HUES48 (cell line): ENCODE data around the gene CEACAM19.

Experiments used
- H3K27ac ChIP-seq: one replicate; pipeline ENCODE4 v1.7.0; 2013; ENCODE audit warnings: low read depth, low read length, inconsistent platforms
- H3K27me3 ChIP-seq: 2 replicates; pipeline ENCODE4 v1.6.1; 2013; ENCODE audit warnings: mild to moderate bottlenecking, low read length; ENCODE audit not compliant: control insufficient read depth, insufficient read depth
- H3K36me3 ChIP-seq: 2 replicates; pipeline ENCODE4 v1.6.1; 2013; ENCODE audit warnings: low read length; ENCODE audit not compliant: control insufficient read depth, insufficient read depth
- H3K4me1 ChIP-seq: 2 replicates; pipeline ENCODE4 v1.6.1; 2013; ENCODE audit warnings: mild to moderate bottlenecking, low read length; ENCODE audit not compliant: control insufficient read depth, insufficient read depth
- H3K4me3 ChIP-seq: 2 replicates; pipeline ENCODE4 v1.5.1; 2013; ENCODE audit warnings: mild to moderate bottlenecking, low read depth, low read length
- H3K9ac ChIP-seq: 2 replicates; pipeline ENCODE4 v1.6.1; 2013; ENCODE audit warnings: mild to moderate bottlenecking, low read depth, low read length, moderate library complexity
- H3K9me3 ChIP-seq: 2 replicates; pipeline ENCODE4 v1.6.1; 2013; ENCODE audit warnings: low read length; ENCODE audit not compliant: control insufficient read depth, insufficient read depth

The CEACAM19 gene

DNA sequence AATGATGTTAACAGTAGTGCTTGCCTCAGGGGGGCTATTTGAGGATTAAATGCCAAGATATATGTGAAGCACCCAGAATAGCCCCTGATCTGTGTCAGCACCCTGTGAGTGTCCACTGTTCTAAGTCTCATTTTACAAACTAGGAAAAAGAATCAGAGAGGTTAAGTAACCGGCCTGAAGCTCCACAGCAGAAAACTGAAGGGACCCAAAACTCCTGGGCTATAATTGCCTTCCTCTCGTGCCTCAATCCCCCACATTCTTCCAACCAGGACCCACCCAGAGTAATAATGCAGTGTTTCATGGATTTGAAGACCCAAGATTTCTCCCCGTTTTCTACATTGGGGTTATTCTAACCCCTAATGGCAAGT, 25.2 kb upstream of the CEACAM19 start:
- H3K4me1 ChIP-seq = no peaks in the 10 kb centered on the region
- no peak overlapping the region for H3K4me3 ChIP-seq
- peaks cover 35% of the 10 kb centered on the region for H3K36me3 ChIP-seq
- H3K9me3 ChIP-seq = no peaks in the 10 kb centered on the region
- H3K27me3 ChIP-seq = peaks cover 12% of the 10 kb centered on the region; the same call in 1 of the 2 replicates
- H3K27ac ChIP-seq = no peak overlapping the region
- H3K9ac ChIP-seq = no peak overlapping the region

DNA sequence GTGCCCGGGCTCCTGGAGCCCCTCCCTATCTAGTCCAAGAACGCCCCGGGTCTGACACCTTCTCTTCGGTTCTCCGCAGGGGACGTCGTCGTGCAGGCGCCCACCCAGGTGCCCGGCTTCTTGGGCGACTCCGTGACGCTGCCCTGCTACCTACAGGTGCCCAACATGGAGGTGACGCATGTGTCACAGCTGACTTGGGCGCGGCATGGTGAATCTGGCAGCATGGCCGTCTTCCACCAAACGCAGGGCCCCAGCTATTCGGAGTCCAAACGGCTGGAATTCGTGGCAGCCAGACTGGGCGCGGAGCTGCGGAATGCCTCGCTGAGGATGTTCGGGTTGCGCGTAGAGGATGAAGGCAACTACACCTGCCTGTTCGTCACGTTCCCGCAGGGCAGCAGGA, 24.1 kb upstream of the CEACAM19 start:
- no peaks in the 10 kb centered on the region for H3K9me3 ChIP-seq
- H3K27ac ChIP-seq = no peak overlapping the region
- no peak overlapping the region for H3K9ac ChIP-seq
- H3K36me3 ChIP-seq = peaks cover 42% of the 10 kb centered on the region
- H3K27me3 ChIP-seq = peaks cover 12% of the 10 kb centered on the region; the same call in 1 of the 2 replicates
- no peak overlapping the region for H3K4me3 ChIP-seq
- H3K4me1 ChIP-seq = no peaks in the 10 kb centered on the region

DNA sequence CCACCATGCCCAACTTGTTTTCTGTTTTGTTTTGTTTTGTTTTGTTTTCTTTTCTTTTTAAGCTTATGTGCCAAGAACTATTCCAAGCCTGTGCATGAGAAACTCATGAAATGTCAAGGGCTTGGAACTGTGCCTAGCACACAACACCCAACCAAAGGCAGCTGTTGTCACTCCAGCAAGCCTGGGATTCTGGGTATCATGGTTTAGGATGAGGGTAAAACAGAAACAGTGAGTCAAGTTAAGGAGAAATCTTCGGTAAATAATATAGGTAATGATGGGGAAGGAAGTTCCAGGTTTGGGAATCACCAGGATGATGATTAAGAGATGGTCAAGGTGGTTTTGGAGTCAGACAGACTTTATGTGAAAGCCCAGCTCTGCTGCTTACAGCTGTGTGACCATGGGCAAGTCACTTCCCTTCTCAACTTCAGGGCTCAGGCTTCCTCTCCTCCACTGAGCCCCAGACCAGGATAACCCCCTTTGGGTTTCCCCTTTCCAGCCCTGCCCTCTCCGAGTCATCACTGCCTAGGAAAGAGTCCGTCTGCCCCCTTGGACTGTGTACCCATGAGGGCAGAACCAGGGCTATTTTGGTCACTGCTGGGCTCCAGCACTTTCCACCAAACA, 22.5 kb upstream of the CEACAM19 start:
- no peaks in the 10 kb centered on the region for H3K9me3 ChIP-seq
- no peak overlapping the region for H3K4me3 ChIP-seq
- H3K27me3 ChIP-seq = no peaks in the 10 kb centered on the region
- peaks cover 57% of the 10 kb centered on the region for H3K36me3 ChIP-seq
- no peaks in the 10 kb centered on the region for H3K4me1 ChIP-seq
- no peak overlapping the region for H3K27ac ChIP-seq
- no peak overlapping the region for H3K9ac ChIP-seq

DNA sequence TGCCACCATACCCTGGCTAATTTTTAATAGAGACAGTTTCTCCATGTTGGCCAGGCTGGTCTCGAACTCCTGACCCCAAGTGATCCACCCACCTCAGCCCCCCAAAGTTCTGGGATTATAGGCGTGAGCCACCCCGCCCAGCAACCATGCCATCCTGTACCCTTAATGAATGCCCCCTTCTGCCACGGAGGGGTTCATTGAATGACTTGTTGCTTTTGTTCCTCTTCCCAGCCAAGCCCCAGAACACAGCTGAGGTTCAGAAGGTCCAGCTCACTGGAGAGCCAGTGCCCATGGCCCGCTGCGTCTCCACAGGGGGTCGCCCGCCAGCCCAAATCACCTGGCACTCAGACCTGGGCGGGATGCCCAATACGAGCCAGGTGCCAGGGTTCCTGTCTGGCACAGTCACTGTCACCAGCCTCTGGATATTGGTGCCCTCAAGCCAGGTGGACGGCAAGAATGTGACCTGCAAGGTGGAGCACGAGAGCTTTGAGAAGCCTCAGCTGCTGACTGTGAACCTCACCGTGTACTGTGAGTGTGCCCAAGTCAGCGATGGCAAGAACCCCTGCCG, 21.6 kb upstream of the CEACAM19 start:
- no peak overlapping the region for H3K9ac ChIP-seq
- H3K27ac ChIP-seq = no peak overlapping the region
- no peaks in the 10 kb centered on the region for H3K9me3 ChIP-seq
- no peaks in the 10 kb centered on the region for H3K4me1 ChIP-seq
- no peak overlapping the region for H3K4me3 ChIP-seq
- peaks cover 58% of the 10 kb centered on the region for H3K36me3 ChIP-seq
- H3K27me3 ChIP-seq = no peaks in the 10 kb centered on the region

DNA sequence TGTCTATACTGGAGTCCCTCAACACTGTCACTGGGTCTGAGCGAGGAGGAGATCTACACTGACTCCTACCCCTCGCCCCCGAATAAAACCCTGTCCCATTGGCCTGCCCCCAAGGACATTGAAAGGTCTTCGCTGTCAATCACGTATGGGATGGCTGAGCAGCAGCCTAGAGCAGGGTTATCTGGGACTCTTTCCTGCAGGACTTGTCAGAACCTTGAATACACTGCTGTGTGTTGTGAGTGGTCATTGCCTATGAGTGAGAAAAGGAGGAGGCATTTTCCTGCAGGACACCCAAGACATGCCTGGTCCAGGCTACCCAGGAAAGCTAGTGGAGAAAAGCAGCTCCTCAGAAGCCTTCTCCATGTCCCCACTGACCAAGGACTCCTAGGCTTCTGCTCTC, 17.9 kb upstream of the CEACAM19 start:
- no peaks in the 10 kb centered on the region for H3K9me3 ChIP-seq
- peaks cover 74% of the 10 kb centered on the region for H3K36me3 ChIP-seq
- H3K4me3 ChIP-seq = no peak overlapping the region
- no peaks in the 10 kb centered on the region for H3K4me1 ChIP-seq
- no peak overlapping the region for H3K9ac ChIP-seq
- no peaks in the 10 kb centered on the region for H3K27me3 ChIP-seq
- no peak overlapping the region for H3K27ac ChIP-seq

DNA sequence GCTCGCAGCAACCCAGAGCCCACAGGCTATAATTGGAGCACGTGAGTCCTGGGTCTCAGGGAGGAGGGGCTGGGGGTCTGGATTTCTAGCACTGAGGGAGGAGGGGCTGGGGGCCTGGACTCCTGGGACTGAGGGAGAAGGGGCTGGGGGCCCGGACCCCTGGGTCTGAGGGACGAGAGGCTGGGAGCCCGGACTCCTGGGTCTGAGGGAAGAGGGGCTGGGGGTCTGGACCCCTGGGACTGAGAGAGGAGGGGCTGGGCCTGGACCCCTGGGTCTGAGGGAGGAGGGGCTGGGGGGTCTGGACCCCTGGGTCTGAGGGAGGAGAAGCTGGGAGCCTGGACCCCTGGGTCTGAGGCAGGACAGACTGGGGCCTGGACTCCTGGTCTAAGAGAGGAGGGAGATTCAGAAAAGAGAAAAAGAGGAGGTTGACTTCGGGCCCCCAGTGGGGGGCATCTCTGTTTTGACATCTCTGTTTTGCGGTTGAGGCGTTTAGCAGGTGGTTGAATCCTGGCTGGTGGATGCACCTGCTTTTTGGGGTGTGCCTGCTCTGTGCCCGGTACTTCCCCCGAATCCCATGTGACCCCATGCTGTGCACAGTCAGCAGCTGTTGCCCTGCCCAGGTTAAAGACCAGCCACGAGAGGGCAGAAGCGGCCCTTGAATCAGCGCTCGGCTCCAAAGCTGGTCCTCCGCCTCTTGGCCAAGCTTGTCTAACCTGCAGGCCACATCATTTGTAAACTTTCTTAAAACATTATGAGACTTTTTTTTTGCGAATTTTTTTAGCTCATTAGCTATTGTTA, 17.1 kb upstream of the CEACAM19 start:
- Histone ChIP-seq H3K9me3 (no peaks in the 10 kb centered on the region), H3K36me3 (peaks cover 74% of the 10 kb centered on the region), H3K4me1 (no peaks in the 10 kb centered on the region), H3K27me3 (no peaks in the 10 kb centered on the region), H3K9ac (no peak overlapping the region), H3K27ac (no peak overlapping the region), H3K4me3 (no peak overlapping the region)

DNA sequence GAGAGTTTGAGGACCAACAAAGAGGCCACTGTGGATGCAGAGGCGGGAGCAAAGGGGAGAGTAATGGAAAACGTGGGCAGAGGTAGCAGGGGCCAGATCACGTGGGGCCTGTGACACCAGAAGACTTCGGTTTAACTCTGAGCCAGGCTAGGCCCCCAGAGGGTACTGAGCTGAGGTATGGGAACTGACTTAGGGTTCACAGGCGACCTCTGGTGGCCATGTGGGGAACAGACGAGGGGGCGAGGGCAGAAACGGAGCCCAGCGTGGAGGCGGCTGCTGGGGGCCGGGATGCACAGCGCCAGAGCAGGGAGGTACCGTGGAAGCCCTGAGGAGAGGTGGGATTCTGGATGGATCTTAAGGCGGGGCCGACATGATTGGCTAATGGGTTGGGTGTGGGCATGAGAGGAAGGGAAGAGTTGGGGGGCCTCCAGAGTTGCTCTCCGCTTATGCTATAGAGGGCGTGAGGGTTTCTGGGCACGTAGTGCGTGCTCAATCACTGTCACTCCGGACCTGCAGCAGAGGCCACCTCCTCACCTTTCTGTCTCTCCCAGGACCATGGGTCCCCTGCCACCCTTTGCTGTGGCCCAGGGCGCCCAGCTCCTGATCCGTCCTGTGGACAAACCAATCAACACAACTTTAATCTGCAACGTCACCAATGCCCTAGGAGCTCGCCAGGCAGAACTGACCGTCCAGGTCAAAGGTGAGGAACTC, 13.9 kb upstream of the CEACAM19 start:
- Histone ChIP-seq H3K27ac (no peak overlapping the region), H3K27me3 (no peaks in the 10 kb centered on the region), H3K4me3 (no peak overlapping the region), H3K4me1 (no peaks in the 10 kb centered on the region), H3K9ac (no peak overlapping the region), H3K9me3 (no peaks in the 10 kb centered on the region), H3K36me3 (peaks cover 80% of the 10 kb centered on the region)

DNA sequence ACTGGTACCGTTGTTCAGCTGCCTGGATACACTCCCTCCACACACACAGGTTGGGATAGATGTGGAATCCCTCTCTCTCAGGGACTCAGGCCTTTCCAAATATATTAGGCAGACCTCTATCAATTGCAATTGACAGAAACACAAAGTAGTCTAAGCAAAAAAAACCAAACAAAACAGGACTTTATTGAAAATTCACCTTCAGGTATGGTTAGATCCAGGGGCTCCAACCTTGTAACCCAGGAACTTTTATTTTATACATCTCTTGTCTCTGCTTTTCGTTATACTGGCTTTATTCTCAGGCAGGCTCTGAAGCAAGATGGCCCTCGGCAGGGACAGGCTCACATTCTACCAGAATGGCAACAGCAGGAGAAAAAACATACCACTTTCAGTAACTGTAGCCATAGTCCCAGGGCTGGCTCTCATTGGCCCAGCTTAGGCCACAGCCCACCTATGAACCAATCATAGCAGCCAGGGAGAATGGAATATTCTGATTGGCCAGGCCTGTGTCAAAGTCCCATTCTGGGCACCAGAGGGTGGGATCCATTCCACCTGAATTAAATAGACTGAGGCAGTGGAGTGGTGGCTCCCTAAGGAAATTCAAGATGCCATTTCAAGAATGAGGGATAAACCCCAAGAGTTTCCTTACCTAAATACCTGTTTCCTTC, 13.1 kb upstream of the CEACAM19 start:
- H3K36me3 ChIP-seq = peaks cover 81% of the 10 kb centered on the region
- H3K4me1 ChIP-seq = no peaks in the 10 kb centered on the region
- H3K9ac ChIP-seq = no peak overlapping the region
- H3K4me3 ChIP-seq = no peak overlapping the region
- no peaks in the 10 kb centered on the region for H3K27me3 ChIP-seq
- no peaks in the 10 kb centered on the region for H3K9me3 ChIP-seq
- no peak overlapping the region for H3K27ac ChIP-seq

DNA sequence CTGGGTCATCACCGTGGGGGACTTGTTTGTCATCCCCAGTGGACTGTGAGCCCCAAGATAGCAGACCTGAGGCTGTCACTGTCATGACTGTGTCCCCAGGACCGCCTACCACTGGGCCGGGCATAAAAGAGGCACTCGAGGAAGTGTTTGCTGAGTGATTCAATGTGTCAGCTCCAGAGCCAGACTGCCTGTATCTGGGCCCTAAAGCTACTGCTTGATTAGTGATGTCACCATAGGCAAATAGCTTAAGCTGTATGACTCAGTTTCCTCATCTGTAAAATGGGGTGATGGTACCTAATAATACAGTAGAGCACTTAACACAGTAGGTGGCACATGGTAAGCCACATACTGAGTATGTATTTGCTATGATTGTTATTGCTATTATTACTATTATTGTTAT, 11.2 kb upstream of the CEACAM19 start:
- Histone ChIP-seq H3K4me1 (no peaks in the 10 kb centered on the region), H3K9ac (no peak overlapping the region), H3K36me3 (peaks cover 74% of the 10 kb centered on the region), H3K9me3 (no peaks in the 10 kb centered on the region), H3K4me3 (no peak overlapping the region), H3K27me3 (no peaks in the 10 kb centered on the region), H3K27ac (no peak overlapping the region)

DNA sequence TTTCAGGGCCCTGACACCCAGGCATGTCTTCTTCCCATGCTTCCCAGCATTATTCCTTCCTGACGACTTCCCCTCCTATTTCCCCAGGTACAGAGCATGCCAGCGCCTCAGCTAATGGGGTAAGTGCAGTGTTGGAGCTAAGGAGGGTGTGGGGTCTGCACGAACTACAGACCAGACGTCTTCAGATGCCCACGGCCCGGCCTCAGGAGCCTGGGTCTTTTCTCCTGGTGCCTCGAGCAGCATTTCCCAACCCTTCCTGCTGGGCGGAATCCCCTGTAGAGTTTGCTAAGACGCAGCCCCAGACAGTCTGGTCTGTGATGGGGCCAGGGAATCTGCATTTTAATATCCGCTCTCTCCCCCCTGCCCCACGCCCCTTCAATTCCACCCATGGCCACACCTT, 10.1 kb upstream of the CEACAM19 start:
- no peaks in the 10 kb centered on the region for H3K9me3 ChIP-seq
- H3K4me1 ChIP-seq = 0 out of 2 replicates have a peak, but pooled peaks cover 3% of the 10 kb centered on the region
- H3K27me3 ChIP-seq = no peaks in the 10 kb centered on the region
- no peak overlapping the region for H3K27ac ChIP-seq
- H3K36me3 ChIP-seq = peaks cover 63% of the 10 kb centered on the region
- H3K9ac ChIP-seq = no peak overlapping the region
- no peak overlapping the region for H3K4me3 ChIP-seq
